Choroid plexus epithelial cell (primary cell): Measurements from ENCODE around the gene ARSB.
A peak's percentile ranks its signal among the peaks of the same experiment; 100 is the strongest.

ENCODE experiments used
- DNase-seq: peaks from one replicate; pipeline ENCODE4 v3.0.0-alpha.2; 2010; ENCODE audit warnings: low read depth
- H3K4me3 ChIP-seq: 2 replicates; pipeline ENCODE4 v1.5.1; 2011; ENCODE audit warnings: low read depth, mild to moderate bottlenecking, control low read depth, low read length, moderate library complexity
- CTCF ChIP-seq: conservative IDR thresholded peaks from 2 replicates; pipeline ENCODE4 v1.5.1; 2011; ENCODE audit warnings: low read depth, mild to moderate bottlenecking, control low read depth, inconsistent platforms, low read length, moderate library complexity

Gene ARSB

GRCh38 chr5:79011219-79011836, 26.2 kb upstream of the ARSB start:
- no peak overlapping the region for H3K4me3 ChIP-seq
- peak; percentile 26 for DNase-seq
- TF ChIP-seq CTCF: peak; percentile 37

GRCh38 chr5:79008362-79008761, 23.3 kb upstream of the ARSB start:
- DNase-seq: no peak
- no peak for TF ChIP-seq CTCF
- no peak overlapping the region for H3K4me3 ChIP-seq

GRCh38 chr5:79007872-79008271, 22.8 kb upstream of the ARSB start:
- TF ChIP-seq CTCF: no peak
- H3K4me3 ChIP-seq: no peak overlapping the region
- DNase-seq: no peak

GRCh38 chr5:79005936-79006631, 21.0 kb upstream of the ARSB start:
- DNase-seq: no peak
- no peak overlapping the region for H3K4me3 ChIP-seq
- TF ChIP-seq CTCF: no peak

GRCh38 chr5:79005151-79005550, 20.0 kb upstream of the ARSB start:
- no peak for DNase-seq
- TF ChIP-seq CTCF: no peak
- H3K4me3 ChIP-seq: no peak overlapping the region

- H3K4me3 ChIP-seq: no peak overlapping the region
- no peak for DNase-seq
- no peak for TF ChIP-seq CTCF
Measured at GRCh38 chr5:79002374-79002773, 17.3 kb upstream of the ARSB start.

GRCh38 chr5:79001471-79001870, 16.4 kb upstream of the ARSB start:
- TF ChIP-seq CTCF: no peak
- no peak for DNase-seq
- no peak overlapping the region for H3K4me3 ChIP-seq
